Measurements from ENCODE around the gene ADSL.

DNA sequence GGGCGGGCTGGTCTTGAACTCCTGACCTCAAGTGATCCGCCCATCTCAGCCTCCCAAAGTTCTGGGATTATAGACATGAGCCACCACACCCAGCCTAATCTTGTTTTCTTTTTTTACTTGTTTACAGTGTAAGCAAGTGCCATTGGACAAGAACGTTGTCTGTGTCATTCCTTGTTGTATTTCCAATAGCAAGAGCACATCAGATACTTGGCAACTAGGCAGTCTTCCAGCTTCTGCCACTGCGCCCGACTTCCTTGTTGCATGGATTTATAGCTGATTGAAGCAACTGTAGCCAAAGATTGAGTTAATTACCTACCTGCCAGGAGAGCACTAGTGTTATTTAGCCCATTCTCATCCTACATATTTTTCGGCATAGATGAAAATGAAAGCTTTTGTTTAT lies 21.0 kb downstream of the ADSL start:
- TF ChIP-seq, protein P1, sequence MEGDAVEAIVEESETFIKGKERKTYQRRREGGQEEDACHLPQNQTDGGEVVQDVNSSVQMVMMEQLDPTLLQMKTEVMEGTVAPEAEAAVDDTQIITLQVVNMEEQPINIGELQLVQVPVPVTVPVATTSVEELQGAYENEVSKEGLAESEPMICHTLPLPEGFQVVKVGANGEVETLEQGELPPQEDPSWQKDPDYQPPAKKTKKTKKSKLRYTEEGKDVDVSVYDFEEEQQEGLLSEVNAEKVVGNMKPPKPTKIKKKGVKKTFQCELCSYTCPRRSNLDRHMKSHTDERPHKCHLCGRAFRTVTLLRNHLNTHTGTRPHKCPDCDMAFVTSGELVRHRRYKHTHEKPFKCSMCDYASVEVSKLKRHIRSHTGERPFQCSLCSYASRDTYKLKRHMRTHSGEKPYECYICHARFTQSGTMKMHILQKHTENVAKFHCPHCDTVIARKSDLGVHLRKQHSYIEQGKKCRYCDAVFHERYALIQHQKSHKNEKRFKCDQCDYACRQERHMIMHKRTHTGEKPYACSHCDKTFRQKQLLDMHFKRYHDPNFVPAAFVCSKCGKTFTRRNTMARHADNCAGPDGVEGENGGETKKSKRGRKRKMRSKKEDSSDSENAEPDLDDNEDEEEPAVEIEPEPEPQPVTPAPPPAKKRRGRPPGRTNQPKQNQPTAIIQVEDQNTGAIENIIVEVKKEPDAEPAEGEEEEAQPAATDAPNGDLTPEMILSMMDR (conservative IDR thresholded peaks at IDR 0.05; ENCODE audit: low read depth, low read length) = no peak
- TF ChIP-seq, protein P2, sequence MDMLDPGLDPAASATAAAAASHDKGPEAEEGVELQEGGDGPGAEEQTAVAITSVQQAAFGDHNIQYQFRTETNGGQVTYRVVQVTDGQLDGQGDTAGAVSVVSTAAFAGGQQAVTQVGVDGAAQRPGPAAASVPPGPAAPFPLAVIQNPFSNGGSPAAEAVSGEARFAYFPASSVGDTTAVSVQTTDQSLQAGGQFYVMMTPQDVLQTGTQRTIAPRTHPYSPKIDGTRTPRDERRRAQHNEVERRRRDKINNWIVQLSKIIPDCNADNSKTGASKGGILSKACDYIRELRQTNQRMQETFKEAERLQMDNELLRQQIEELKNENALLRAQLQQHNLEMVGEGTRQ (IDR thresholded peaks at IDR 0.05; ENCODE audit: low read depth, low read length) = no peak
- TF ChIP-seq POLR2A (IDR thresholded peaks at IDR 0.05; ENCODE audit: low read depth, low read length) (no peak), RFX5 (IDR thresholded peaks at IDR 0.05; ENCODE audit: low read depth, low read length) (no peak), MAFK (IDR thresholded peaks at IDR 0.05; ENCODE audit: low read depth, low read length) (no peak), CEBPB (IDR thresholded peaks at IDR 0.05; ENCODE audit: low read depth, low read length) (no peak), BHLHE40 (IDR thresholded peaks at IDR 0.05; ENCODE audit: low read depth, low read length) (no peak)
